ENCODE measurements around the gene CCL25.

Gene CCL25

GRCh38 chr19:8045872-8046568 is 6.5 kb upstream of the CCL25 start:
- DNase-seq (ENCODE audit: low read depth), result no peak

GRCh38 chr19:8046569-8047165 is 5.9 kb upstream of the CCL25 start:
- TF ChIP-seq CTCF (conservative IDR thresholded peaks at IDR 0.05; ENCODE audit: low read depth, low read length), result no peak
- no peak overlapping the region for H3K4me3 ChIP-seq (ENCODE audit: low read length)
- no peak for DNase-seq (ENCODE audit: low read depth)

More at GRCh38 chr19:8045872-8046568, 6.5 kb upstream of the CCL25 start:
- TF ChIP-seq CTCF (conservative IDR thresholded peaks at IDR 0.05; ENCODE audit: low read depth, low read length), result no peak
- no peak overlapping the region for H3K4me3 ChIP-seq (ENCODE audit: low read length)

DNA sequence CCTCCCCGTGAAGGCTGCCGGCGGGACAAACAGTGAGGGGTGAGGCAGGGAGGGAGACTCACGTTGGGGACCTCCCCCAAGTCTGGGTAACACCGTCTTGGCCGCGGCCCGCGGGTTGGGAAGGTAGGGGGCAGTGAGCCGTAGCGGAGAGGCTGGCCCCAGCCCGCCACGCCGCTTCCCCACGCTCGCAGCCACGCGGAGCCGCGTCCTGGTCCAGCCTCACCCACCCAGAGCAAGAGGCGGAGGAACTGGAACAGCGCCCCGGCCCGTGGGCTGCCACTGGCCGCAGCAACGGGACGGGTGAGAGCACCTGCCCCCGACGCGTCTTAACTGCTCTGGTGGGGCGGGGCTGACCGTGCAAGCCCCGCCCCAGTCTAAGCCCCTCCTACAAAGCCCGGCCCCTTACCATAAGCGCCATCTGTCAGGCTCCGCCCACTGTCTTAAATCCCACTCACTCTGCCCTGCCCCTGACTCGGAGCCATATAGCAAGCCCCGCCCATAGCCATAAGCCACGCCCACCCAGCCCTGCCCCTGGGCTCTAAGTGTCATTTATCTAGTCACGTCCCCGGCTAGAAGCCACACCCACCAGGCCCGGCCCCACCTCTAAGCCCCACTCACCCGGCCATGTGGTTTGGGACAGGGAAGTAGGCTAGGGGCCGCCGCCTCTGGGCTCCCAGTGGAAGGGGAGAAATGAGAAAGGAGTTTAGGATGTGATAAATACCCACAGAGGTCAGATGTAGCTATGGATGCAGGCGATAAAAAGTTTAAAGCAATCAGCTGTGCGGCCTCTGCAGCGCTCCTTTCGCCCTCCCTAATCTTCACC is 2.1 kb upstream of the CCL25 start:
- TF ChIP-seq CTCF (conservative IDR thresholded peaks at IDR 0.05; ENCODE audit: low read depth, low read length), result no peak
- peak; percentile 65 for DNase-seq (ENCODE audit: low read depth)
- peak overlapping the region; percentile 32 for H3K4me3 ChIP-seq (ENCODE audit: low read length)

DNA sequence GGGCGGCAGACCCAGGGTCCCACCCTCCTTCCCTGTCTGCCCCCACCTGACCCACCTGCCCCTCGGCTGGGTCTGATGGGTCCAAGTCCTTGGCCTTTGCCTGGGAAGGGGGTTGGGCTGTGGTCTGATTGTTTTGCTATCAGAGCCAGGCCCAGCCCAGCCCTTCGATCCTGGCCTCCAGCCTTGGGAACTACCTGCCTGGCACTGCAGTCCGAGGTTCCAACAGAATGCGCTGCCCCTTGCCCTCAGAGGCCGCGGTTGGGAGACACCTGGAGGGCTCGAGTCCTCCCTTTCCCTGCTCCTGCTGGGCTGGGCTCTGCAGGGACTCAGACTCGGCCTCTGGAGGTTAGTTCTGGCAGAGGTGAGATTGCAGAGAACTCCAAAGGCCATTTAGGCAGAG is 1.6 kb downstream of the CCL25 start:
- H3K4me3 ChIP-seq (ENCODE audit: low read length), result no peak overlapping the region
- TF ChIP-seq CTCF (conservative IDR thresholded peaks at IDR 0.05; ENCODE audit: low read depth, low read length), result no peak
- DNase-seq (ENCODE audit: low read depth), result no peak

GRCh38 chr19:8056533-8056932 is 4.0 kb downstream of the CCL25 start:
- no peak for DNase-seq (ENCODE audit: low read depth)
- no peak for TF ChIP-seq CTCF (conservative IDR thresholded peaks at IDR 0.05; ENCODE audit: low read depth, low read length)
- H3K4me3 ChIP-seq (ENCODE audit: low read length), result no peak overlapping the region

DNA sequence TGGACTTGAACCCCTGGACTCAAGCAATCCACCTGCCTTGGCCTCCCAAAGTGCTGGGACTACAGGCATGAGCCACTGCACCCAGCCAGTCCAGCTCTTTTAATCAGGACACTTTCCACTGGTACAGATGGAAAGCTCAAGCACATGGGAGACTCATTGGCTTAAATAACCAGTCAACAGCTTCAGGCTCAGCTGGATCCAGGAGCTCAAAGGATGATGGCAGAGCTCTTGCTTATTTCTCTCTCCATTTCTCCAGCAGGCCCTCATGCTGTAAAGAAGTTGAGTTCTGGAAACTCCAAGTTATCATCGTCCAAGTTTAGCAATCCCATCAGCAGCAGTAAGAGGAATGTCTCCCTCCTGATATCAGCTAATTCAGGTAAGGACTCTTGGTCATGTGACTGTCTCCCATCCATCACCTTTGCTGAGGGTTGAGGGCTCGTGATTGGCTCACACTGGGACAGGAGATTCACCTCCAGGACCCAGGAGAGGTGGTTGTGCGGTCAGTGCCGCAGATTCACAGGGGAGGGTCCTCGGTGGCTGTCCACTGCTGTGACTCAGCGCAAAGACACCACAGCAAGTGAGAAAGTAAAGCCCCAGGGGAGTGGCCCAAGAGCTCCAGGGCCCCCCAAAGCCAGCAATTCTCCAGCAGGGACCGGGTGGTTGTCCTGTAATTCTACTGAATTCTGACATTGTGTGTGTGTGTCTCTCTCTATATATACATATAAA is 5.1 kb downstream of the CCL25 start:
- no peak overlapping the region for H3K4me3 ChIP-seq (ENCODE audit: low read length)
- DNase-seq (ENCODE audit: low read depth), result no peak
- TF ChIP-seq CTCF (conservative IDR thresholded peaks at IDR 0.05; ENCODE audit: low read depth, low read length), result no peak
